ENCODE data around the gene RABAC1. TPM values are rescaled to one million over a fixed set of nuclear protein-coding genes. Genes with fewer than 3 reads are reported as not detected.
"Not testable (repeated sequence)": the region's sequence is repeated elsewhere in the genome, so short reads cannot be mapped to it uniquely, and the experiment has no call there.

The RABAC1 gene
- total RNA-seq, 1 experiment from 2014 or later, result 167 TPM

- no peak for DNase-seq (ENCODE audit: low spot score)
These were observed 43.2 kb downstream of the RABAC1 start for GRCh38 chr19:41915776-41916414.

DNA sequence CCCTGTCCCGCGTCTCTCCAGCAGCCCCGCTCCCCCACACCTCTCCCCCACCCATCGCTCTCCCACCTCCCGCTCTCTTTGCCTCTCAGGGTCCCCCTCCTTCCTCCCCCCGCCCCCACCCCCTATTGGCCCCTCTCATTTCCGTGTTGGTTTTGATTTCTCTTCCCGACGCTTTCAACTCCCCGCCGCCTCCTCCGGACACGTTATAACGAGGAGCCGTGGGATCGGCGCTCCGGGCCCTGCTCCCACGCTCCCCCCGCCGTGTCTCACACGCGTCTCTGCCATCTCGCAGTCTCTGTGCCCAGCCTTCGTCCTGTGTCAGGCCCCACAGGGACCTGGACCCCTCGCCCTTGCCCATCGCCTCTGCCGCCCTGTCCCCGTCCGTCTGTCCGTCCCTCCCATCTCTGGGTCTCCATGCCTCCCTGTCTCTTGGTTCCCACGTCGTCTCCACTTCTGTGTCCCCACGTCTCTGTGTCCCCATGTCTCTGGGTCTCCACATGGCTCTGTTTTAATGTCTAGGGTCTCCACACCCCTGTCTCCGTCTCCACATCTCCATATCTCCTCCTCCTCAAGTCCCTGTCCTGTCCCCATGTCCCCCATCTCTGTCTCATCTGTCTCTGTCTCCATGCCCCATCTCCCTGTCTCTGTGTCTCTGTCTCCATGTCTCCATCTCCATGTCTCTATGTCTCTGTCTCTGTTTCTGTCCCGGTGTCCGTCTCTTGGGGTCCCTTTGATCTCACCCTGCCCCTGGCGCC is 43.9 kb downstream of the RABAC1 start:
- DNase-seq (ENCODE audit: low spot score), result no peak

DNA sequence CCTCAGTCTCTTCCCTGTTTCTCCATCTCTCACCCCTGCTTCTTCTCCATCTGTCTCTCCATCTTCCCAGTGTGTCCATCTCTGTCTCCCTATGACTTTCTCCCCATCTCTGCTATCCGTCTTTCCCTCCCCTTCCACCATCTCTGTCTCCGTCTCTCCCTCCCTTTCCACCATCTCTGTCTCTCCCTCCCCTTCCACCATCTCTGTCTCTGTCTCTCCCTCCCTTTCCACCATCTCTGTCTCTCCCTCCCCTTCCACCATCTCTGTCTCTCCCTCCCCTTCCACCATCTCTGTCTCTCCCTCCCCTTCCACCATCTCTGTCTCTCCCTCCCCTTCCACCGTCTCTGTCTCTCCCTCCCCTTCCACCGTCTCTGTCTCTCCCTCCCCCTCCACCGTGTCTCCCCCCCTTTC is 44.7 kb downstream of the RABAC1 start:
- not testable (repeated sequence) for DNase-seq (ENCODE audit: low spot score)

DNA sequence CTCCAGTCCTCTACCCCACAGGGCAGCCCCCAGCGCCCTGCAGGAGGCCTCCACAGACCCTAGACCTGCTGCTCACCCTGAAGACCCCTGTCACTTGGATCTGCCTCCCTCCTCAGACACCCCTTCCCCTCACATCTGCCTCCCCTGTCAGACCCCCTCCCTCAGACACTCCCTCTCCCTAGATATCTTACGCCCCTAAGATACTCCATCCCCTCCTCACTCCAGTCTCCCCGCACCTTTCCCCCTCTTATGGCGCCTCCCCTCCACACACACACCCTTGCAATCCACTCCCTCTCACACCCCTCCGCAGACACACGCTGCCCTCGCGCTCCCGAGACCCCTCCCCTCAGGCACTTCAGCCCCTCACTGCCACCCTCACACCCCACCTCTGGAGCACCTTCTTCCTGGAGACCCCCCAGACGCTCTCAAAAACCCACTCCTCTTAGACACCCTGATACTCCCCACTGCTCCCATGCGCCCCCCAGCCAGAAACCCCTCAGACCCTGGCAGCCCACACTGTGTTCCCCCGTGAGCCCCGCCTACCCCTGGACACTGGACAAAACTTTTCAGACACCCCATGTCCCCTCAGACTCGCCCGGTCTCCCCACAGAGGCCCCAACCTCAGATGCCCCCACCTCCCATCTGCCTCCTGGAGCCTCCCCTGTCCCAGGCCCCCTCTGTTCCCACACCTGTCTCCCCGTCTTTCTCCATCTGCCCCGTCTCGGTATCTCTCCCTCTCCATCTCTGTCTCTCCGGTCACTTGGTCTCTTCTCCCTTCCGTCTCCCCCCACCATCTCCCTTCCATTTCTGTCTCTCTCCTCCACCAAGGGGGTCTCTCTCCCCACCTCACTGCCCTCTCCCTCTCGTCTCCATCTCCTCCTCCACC is 45.3 kb downstream of the RABAC1 start:
- no peak for DNase-seq (ENCODE audit: low spot score)

DNA sequence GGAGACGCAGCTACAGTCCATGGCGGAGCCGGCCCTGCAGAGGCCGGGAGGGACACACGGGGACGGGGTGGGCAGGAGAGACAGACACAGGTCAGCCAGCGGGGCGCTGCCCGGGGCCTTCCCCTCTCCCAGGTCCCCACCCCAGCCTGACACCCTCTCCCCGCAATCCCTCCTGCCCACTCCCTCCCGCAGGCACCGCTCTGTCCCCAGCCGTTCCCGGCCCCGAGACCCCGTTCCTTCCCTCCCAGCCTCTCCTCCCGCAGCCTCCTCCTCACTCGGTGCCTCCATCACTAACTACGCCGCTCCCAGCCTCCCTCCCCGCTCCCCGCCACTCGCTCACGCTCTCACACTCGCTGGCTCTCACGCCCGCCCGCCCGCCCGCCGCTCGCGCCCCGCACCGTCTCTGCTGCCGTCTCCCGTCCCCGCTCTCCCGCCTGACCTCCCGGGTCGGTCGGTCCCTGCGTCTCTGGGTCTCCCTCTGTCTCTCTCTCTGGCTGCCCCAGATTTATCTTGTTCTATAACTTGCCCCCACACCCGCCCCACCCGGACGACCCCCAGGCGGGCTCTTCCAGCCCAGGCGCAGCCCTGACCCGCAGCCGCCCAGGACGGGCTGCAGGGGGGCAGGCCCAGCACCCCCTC is 46.1 kb downstream of the RABAC1 start:
- DNase-seq (ENCODE audit: low spot score), result no peak

- no peak for DNase-seq (ENCODE audit: low spot score)
These were observed 47.0 kb downstream of the RABAC1 start for GRCh38 chr19:41911889-41912731.

DNA sequence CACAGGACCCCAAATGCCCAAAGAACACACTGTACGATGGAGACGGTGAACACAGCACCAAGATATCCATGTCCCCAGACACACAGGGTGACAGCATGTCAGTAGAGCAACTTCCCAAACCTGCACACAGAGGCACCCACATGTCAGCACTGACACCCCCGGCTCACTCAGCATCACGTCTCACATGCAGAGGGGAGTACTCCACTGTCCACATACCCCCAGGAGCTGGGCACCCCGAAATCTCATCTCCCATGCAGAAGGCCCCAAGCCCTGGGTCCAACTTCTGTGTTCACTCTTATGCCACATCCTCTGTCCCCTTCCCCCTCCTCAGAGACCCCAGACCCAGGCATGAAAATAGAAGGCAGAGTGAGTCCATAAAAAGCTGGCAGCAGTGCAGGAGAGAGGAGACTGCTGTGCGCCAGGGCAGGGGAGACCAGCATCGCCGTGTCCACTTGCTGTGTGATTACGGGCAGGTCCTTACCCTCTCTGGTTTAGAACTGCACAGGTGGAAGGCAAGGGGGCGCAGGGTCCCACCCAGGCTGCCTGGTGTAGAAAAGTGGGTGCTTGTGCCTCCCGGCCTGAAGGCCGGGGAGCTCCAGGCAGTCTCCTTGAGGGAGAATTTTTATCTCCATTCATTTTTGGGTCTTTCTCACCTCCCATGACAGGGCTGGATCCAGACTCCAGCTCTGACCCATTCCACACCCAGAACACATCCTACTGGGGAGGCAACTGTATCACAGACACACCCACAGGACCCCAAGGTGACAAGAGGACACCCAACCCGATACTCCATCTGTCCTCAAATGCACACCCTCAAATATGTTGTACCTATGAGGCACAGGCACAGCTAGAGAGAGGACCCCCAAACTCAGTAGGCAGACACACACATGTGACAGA is 47.9 kb downstream of the RABAC1 start:
- DNase-seq (ENCODE audit: low spot score), result no peak

DNA sequence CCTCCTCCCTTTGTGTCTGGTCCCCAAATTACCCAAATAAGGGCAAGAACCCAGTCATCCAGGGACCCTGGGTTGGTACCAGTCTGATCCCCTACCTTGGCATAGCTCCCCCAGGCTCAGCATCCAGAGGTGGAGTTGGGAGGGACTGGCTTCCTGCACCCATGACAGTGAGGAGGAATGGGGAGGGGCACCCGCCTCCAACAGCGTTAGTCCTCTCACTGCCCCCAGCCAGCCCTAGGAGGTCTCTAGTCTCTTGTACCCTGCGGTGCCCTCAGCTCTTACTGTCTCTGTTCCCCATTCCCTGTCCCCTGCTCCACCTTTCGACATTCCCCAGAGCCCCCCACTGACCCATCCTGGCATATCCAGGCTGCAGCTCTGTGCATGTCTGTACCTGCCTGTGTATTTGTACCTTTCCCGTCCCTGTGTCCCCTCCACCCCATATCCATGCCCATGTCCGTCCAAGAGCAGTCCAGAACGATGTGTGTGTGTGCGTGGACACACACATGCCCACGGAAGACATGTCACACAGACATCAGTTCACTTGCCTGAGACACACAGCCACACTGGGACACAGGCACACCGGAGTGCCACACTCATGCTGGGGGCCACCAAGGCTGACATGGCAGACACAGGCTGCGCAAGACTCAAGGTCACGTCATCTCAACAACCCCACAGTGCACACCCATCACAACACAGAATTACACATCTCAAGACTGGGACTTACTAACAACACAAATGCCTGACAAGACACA is 48.7 kb downstream of the RABAC1 start:
- DNase-seq (ENCODE audit: low spot score), result no peak

DNA sequence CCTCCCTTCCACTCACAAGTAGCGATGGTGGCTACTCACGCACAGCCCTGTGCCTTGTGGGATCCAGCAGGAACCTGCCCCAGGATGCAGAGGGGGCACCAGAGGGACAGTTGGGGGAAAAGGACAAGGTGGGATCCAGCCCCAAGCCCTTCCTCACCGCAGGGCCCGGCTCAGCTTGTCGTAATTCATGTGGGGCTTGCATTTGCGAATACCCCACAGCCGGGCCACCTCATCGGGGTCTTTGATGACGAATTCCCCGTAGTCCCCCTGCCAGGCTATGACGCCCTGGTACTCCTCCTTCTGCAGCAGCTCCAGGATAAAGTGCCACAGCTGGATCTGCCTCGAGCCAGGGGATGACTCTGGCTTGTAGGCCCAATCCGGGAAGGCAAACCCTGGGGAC is 49.4 kb downstream of the RABAC1 start:
- no peak for DNase-seq (ENCODE audit: low spot score)

DNA sequence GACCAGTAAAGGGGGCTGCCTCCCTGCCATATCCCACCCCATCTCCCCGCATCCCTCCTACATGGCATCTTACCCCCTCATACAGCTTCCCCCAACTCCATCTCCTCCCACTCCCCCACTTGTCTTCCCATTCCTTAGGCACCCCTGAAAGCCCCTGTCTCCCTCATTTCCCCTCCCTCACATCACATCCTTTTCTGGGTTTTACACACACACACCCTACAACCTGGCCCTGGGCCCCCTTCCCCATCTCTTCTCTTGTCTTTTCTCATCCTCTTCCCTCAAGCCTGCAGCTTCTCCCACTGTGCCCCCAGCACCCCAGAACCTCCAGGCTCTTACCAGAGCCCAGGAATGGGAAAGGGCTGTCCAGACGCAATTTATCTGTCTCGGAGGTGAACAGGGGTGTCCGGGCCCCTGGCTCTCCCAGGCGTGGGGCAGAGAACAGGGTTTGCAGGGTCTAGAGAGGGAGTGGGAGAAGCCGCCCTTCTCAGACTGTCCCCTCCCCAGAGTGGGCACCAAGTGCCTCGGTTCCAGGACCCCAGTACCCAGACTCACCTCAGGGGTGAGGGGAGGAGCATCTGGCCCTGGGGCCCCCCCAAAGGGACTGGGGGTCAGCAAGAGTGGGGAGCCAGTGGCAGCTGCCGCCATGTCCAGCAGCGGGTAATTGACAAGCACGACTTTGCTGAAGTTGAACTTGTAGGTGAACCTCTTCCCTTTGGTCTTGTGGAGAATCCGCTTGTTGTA is 50.2 kb downstream of the RABAC1 start:
- no peak for DNase-seq (ENCODE audit: low spot score)

DNA sequence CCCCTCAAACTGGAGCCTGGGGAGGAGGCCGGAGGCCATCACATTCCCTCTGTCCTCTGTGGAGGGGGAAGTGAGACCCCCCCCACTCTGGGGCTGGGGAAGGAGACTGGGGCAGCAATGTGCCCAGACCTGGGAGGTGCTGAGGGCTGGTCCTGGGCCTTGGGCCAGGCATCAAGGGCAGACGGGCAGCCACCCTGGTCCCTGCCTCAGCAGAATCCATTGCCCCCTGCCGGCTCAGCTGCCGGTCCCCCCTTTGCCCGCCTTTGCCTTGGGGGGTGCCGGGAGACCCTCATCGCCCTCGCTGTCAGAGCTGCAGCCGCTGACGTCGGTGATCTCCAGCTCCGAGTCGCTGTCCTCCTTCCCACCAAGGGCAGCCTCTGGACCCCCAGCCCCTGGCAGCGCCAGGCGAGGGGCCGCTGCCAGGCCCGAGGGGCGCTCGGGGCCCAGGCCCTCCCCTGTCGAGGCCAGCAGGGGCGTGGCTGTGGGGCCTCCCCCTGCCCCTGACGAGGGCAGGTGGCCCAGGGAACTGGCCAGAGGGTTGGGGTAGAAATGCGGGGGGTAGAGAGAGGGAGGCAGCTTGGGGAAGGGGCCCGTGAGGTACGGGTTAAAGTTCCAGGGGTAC is 51.0 kb downstream of the RABAC1 start:
- no peak for DNase-seq (ENCODE audit: low spot score)

- no peak for DNase-seq (ENCODE audit: low spot score)
These were observed 52.0 kb downstream of the RABAC1 start for GRCh38 chr19:41906916-41907680.

Other genes with a start within 250 kb of the RABAC1 start
- not detected in 2 replicates for gene CEACAM6, start 203.8 kb downstream of the RABAC1 start, total RNA-seq (2014; rRNA removed; shearing (Covaris generic))
- not detected in 2 replicates for gene CEACAM3, start 162.7 kb downstream of the RABAC1 start, total RNA-seq (2014; rRNA removed; shearing (Covaris generic))
- gene LYPD4, start 114.6 kb downstream of the RABAC1 start, total RNA-seq (2014; rRNA removed; shearing (Covaris generic)), result 0.41 TPM in 1 of 2 replicates, not detected in the other
- not detected in 2 replicates for gene DMRTC2, start 114.3 kb downstream of the RABAC1 start, total RNA-seq (2014; rRNA removed; shearing (Covaris generic))
- gene RPS19, start 99.1 kb downstream of the RABAC1 start, total RNA-seq (2014; rRNA removed; shearing (Covaris generic)), result 1,641 and 1,922 TPM in 2 replicates
- gene CD79A, start 82.0 kb downstream of the RABAC1 start, total RNA-seq (2014; rRNA removed; shearing (Covaris generic)), result not detected in 2 replicates
- 14.5 and 15.9 TPM in 2 replicates for gene ARHGEF1, start 76.1 kb downstream of the RABAC1 start, total RNA-seq (2014; rRNA removed; shearing (Covaris generic))
- not detected in 2 replicates for gene ERFL, start 30.9 kb downstream of the RABAC1 start, total RNA-seq (2014; rRNA removed; shearing (Covaris generic))
- 2.1 and 2.8 TPM in 2 replicates for gene ATP1A3, start 34.9 kb upstream of the RABAC1 start, total RNA-seq (2014; rRNA removed; shearing (Covaris generic))
- gene GRIK5, start 110.9 kb upstream of the RABAC1 start, total RNA-seq (2014; rRNA removed; shearing (Covaris generic)), result 0.12 TPM in 1 of 2 replicates, not detected in the other
- 11.8 and 15.8 TPM in 2 replicates for gene ZNF574, start 116.8 kb upstream of the RABAC1 start, total RNA-seq (2014; rRNA removed; shearing (Covaris generic))
- gene POU2F2, start 173.1 kb upstream of the RABAC1 start, total RNA-seq (2014; rRNA removed; shearing (Covaris generic)), result 0.02 TPM in 1 of 2 replicates, not detected in the other

Measured in H4 (cell line).